ENCODE results near the gene MGAT5B. TPM values are rescaled to one million over a fixed set of nuclear protein-coding genes. Genes with fewer than 3 reads are reported as not detected.

MGAT5B gene
- polyA plus RNA-seq, 1 experiment, result 0.58 TPM

DNA sequence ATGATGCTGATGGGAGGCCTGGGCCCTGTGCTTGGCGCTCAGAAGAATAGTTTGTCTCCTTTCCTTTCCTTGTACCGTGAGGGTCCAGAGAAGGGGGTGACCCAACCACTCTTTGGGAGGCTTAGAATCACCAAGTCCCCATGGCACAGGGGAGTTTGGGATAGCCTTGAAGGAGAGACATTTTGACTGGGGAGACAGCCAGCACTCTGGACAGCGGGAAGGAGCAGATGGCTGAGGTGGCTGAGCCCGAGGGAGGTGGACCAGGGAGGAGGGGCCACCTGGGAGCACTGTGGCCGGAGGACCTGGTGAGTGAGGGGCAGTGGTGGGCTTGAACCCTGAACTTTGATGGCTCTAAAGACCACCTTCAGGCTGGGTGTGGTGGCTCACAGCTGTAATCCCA is 18.2 kb downstream of the MGAT5B start:
- ChIA-PET POLR2A (no interaction called here), CTCF (no interaction called here)
- DNase-seq (ENCODE audit: low read depth), result no peak
- no peaks in the 10 kb centered on the region for H3K36me3 ChIP-seq (ENCODE audit: control insufficient read depth, insufficient read depth, low read length)
- TF ChIP-seq, protein P1, sequence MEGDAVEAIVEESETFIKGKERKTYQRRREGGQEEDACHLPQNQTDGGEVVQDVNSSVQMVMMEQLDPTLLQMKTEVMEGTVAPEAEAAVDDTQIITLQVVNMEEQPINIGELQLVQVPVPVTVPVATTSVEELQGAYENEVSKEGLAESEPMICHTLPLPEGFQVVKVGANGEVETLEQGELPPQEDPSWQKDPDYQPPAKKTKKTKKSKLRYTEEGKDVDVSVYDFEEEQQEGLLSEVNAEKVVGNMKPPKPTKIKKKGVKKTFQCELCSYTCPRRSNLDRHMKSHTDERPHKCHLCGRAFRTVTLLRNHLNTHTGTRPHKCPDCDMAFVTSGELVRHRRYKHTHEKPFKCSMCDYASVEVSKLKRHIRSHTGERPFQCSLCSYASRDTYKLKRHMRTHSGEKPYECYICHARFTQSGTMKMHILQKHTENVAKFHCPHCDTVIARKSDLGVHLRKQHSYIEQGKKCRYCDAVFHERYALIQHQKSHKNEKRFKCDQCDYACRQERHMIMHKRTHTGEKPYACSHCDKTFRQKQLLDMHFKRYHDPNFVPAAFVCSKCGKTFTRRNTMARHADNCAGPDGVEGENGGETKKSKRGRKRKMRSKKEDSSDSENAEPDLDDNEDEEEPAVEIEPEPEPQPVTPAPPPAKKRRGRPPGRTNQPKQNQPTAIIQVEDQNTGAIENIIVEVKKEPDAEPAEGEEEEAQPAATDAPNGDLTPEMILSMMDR (IDR thresholded peaks at IDR 0.05; ENCODE audit: insufficient read depth, low read depth, low read length), result no peak
- no peak overlapping the region for H3K4me3 ChIP-seq (ENCODE audit: low read depth, low read length)
- peaks cover 1% of the 10 kb centered on the region; the same call in 1 of the 2 replicates for H3K27me3 ChIP-seq (ENCODE audit: control insufficient read depth, insufficient read depth, low read length)

- ChIA-PET POLR2A (no interaction called here), CTCF (interaction anchor here (1.0 to 2.2 kb wide), 4 partner anchors 8 to 66 kb away, joined by 3 to 8 read pairs (median 4); partner anchors contain the start of gene MGAT5B)
- DNase-seq (ENCODE audit: low read depth), result no peak
- Histone ChIP-seq H3K4me3 (ENCODE audit: low read depth, low read length) (no peak overlapping the region), H3K36me3 (ENCODE audit: control insufficient read depth, insufficient read depth, low read length) (no peaks in the 10 kb centered on the region), H3K27me3 (ENCODE audit: control insufficient read depth, insufficient read depth, low read length) (no peaks in the 10 kb centered on the region)
- TF ChIP-seq, protein P1 (IDR thresholded peaks at IDR 0.05; ENCODE audit: insufficient read depth, low read depth, low read length), result peak; percentile 38
Measured at GRCh38 chr17:76887802-76888201, 19.6 kb downstream of the MGAT5B start.

GRCh38 chr17:76888661-76889060 is 20.5 kb downstream of the MGAT5B start:
- no peak overlapping the region for H3K4me3 ChIP-seq (ENCODE audit: low read depth, low read length)
- DNase-seq (ENCODE audit: low read depth), result no peak
- ChIA-PET CTCF (interaction anchor here (1.0 to 2.2 kb wide), 5 partner anchors 9 to 168 kb away, joined by 3 to 8 read pairs (median 4); partner anchors contain the start of gene MGAT5B), POLR2A (no interaction called here)
- TF ChIP-seq, protein P1 (IDR thresholded peaks at IDR 0.05; ENCODE audit: insufficient read depth, low read depth, low read length), result no peak
- no peaks in the 10 kb centered on the region for H3K36me3 ChIP-seq (ENCODE audit: control insufficient read depth, insufficient read depth, low read length)
- H3K27me3 ChIP-seq (ENCODE audit: control insufficient read depth, insufficient read depth, low read length), result no peaks in the 10 kb centered on the region

- H3K36me3 ChIP-seq (ENCODE audit: control insufficient read depth, insufficient read depth, low read length), result no peaks in the 10 kb centered on the region
- no peak for DNase-seq (ENCODE audit: low read depth)
- ChIA-PET CTCF (interaction anchor here (1.0 to 2.2 kb wide), 4 partner anchors 9 to 167 kb away, joined by 3 to 8 read pairs (median 4); partner anchors contain the start of gene MGAT5B), POLR2A (no interaction called here)
- H3K27me3 ChIP-seq (ENCODE audit: control insufficient read depth, insufficient read depth, low read length), result no peaks in the 10 kb centered on the region
- TF ChIP-seq, protein P1 (IDR thresholded peaks at IDR 0.05; ENCODE audit: insufficient read depth, low read depth, low read length), result no peak
- H3K4me3 ChIP-seq (ENCODE audit: low read depth, low read length), result no peak overlapping the region
Measured at GRCh38 chr17:76889323-76889722, 21.1 kb downstream of the MGAT5B start.

GRCh38 chr17:76892329-76892728 is 24.1 kb downstream of the MGAT5B start:
- TF ChIP-seq, protein P1 (IDR thresholded peaks at IDR 0.05; ENCODE audit: insufficient read depth, low read depth, low read length), result no peak
- ChIA-PET POLR2A (no interaction called here), CTCF (interaction anchor here (1.8 kb wide), 1 partner anchor 24 kb away, joined by 5 read pairs; the partner anchor contains the start of gene MGAT5B)

More at GRCh38 chr17:76892329-76892728, 24.1 kb downstream of the MGAT5B start:
- no peak for DNase-seq (ENCODE audit: low read depth)
- Histone ChIP-seq H3K4me3 (ENCODE audit: low read depth, low read length) (no peak overlapping the region), H3K27me3 (ENCODE audit: control insufficient read depth, insufficient read depth, low read length) (no peaks in the 10 kb centered on the region), H3K36me3 (ENCODE audit: control insufficient read depth, insufficient read depth, low read length) (no peaks in the 10 kb centered on the region)
